ENCODE measurements around the gene ATG7.

The ATG7 gene

DNA sequence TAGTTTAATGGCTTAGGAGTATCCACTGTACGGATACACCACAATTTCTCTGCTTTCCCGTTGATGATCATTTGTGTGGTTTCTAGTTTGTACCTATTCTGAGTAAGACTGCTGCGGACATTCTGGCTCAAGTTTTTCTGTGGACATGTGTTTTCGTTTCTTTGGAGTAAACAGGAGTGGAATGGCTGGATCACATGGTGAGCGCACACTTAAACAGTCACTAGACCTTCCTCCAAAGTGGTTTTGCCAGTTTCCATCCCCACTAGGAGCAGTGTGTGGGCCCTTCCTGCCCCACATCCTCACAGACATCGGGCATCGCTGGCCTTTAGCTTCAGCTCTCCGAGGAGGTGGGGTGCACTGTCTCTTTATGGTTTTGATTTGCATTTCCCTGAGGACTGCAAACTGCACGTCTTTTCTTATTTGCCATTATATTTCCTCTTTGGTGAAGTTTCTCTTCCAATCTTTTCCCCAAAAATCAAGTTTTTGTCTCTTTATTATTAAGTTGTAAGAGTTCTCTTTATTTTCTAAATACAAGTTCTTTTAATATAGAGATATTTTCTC lies 277.5 kb downstream of the ATG7 start:
- no peak for DNase-seq (ENCODE audit: low read depth in 2 of 3, low spot score in 2 of 3)

GRCh38 chr3:11551036-11551435 lies 278.8 kb downstream of the ATG7 start:
- no peak for DNase-seq (ENCODE audit: low read depth in 2 of 3, low spot score in 2 of 3)

DNA sequence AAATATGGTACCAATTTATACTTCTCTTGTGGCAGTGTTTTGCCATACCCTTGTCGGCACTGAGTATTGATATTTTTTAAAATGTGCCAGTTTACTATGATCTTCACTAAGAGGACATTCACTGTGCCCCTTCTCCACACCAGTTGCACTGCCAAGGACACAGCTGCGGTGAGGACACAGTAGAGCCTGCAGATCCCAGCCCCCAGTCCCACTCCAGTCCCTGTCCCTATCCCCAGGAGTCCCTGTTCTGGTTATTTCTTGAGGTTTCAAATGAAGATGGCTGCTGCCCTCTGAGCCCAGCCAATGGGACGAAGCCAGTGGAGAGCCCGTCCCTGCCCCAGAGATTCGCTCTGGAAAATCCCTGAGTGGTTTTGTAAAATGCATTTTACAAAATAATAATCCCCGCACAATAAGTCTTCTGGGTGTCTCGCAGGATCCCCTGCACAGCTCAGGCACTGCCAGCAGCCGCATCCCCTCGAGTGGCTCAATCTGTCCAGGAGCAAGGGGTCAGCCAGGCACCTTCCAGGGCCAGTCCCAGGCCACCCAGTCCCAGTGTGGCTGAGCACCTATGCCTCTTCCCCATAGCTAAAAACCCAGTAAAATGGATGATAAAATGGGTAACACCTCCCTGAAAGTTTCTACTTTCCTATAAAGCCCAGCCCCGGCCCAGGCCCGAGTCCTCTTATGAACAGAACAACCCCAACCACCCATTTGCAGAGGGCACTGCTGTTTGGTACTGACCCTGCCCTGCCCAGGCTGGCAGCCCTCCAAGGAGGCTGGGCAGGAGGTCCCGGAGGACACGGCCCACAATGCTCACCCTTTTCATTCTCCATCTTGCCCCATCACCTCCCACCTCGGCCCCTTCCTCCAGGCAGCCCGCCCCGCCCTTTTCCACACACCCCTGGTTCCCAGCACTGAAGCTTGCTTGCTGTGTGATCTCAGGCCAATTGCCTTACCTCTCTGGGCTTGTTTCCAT lies 280.4 kb downstream of the ATG7 start:
- DNase-seq (ENCODE audit: low read depth in 2 of 3, low spot score in 2 of 3) = no peak

DNA sequence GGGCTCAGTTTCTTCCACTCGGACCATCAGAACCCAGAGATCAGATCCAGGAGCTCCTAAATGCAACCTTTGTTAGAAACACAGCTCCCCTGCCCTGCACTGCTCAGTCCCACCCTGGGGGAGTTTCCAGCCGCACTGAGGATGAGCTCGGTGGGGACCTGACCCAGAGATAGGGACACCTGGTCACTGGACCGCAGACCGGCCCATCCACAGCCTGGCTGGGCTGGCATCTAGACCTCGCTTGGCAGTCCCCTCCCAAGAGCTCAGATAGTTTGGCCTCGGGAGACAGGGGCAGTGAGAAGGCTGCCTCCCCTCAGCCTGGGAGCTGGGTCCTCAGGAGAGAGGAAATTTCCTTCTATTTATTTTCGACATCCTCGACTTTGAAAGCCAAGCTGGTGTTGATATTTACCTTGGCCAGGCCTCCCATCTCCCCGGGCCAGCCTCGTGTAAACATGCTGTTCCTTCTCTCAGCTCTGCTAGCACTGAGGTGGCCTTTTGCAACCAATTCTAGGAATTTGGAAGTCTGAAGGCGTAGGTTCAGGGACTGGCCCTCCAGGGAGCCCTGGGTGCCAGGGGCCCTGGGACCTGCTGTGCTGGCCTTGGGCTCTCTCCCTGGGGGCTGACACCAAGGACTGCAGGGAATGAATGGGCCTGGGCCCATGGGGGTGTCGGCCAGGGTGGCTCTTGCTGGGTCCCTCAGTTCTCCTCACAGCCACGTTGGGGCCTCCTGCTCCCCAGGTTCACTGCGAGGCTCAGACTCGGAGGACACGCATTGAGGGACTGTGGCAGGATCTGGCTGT lies 281.4 kb downstream of the ATG7 start:
- no peak for DNase-seq (ENCODE audit: low read depth in 2 of 3, low spot score in 2 of 3)

- no peak for DNase-seq (ENCODE audit: low read depth in 2 of 3, low spot score in 2 of 3)
Observed at GRCh38 chr3:11554236-11554610, 282.0 kb downstream of the ATG7 start.

GRCh38 chr3:11554666-11555065 lies 282.5 kb downstream of the ATG7 start:
- DNase-seq (ENCODE audit: low read depth in 2 of 3, low spot score in 2 of 3) = no peak

GRCh38 chr3:11555211-11555782 lies 283.1 kb downstream of the ATG7 start:
- no peak for DNase-seq (ENCODE audit: low read depth in 2 of 3, low spot score in 2 of 3)

DNA sequence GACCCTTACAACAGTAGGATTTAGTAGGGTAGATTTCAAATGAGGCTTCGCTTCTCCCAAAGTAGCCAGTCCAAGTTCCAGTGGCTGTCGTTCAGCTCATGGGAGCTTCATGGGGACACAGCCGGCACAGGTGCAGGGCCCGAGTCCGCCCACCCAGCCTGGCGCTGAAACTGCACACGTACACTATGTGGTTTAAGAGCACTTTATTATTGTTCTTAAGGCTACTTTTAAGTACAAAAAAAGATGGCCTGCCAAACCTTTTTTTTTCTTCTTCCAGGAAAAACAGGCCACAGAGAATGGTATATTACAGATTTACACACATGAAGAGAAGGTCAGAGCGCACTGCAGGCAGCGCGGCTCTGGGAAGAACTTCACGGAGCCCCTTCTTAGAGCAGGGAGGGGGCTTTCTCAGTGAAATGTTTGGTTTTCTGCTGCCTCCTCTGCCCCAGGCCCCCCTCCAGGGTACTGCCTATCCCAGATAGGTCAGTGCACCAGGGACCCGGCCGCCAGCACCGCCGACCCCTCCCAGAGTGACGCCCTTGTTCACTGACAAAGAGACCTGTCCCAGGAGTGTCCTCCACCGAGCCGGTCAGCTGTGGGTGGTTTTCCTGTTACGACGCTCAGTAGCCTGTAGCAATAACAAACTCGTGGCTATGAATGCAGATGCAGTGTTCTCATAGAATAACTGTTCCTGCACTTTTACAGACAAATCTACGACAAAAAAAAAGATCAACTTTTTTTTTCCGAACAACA lies 283.9 kb downstream of the ATG7 start:
- DNase-seq (ENCODE audit: low read depth in 2 of 3, low spot score in 2 of 3) = no peak

- DNase-seq (ENCODE audit: low read depth in 2 of 3, low spot score in 2 of 3) = no peak
Observed at GRCh38 chr3:11556851-11557644, 284.9 kb downstream of the ATG7 start.

DNA sequence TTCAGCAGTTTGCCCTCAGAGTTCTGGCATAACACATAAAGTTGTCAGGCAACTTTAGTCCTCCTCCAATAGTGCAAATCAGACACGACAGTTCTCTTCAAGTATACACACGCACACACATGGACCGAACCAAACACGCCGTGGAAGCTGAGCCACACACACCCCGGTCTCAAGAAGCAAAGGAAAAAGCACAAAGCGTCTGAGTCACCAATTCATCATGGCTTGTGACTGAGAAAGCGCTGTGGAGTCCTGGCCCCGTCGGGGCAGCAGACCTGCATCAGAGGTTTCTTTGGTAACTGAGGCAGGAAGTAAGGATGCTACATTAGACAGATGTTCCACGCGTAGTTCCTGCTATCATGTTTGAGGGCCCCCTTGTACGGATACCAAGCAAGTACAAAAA lies 285.8 kb downstream of the ATG7 start:
- DNase-seq (ENCODE audit: low read depth in 2 of 3, low spot score in 2 of 3) = no peak

DNA sequence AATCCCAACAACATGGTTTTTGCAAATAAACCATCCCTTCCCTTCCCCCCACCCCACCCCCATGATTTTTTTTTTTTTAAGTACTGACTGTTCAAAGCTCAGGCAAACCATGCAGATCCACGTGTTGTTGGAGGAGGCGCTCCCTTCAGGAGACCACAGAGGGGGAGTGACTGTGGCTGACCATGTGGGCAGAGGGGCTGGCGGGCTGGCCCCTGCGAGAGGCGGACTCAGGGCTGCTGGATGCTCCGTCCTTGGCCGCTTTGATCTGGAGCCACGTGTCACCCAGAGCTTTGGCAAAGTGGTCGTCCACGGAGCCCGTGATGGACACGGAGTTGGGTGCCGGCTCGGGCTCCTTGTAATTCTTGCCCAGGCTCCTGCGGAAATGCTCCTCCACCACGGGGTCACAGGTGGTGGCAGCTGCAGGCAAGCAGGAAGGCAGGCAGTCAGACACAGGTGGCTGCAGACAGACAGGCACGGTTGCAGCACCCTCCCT lies 286.3 kb downstream of the ATG7 start:
- DNase-seq (ENCODE audit: low read depth in 2 of 3, low spot score in 2 of 3) = no peak

DNA sequence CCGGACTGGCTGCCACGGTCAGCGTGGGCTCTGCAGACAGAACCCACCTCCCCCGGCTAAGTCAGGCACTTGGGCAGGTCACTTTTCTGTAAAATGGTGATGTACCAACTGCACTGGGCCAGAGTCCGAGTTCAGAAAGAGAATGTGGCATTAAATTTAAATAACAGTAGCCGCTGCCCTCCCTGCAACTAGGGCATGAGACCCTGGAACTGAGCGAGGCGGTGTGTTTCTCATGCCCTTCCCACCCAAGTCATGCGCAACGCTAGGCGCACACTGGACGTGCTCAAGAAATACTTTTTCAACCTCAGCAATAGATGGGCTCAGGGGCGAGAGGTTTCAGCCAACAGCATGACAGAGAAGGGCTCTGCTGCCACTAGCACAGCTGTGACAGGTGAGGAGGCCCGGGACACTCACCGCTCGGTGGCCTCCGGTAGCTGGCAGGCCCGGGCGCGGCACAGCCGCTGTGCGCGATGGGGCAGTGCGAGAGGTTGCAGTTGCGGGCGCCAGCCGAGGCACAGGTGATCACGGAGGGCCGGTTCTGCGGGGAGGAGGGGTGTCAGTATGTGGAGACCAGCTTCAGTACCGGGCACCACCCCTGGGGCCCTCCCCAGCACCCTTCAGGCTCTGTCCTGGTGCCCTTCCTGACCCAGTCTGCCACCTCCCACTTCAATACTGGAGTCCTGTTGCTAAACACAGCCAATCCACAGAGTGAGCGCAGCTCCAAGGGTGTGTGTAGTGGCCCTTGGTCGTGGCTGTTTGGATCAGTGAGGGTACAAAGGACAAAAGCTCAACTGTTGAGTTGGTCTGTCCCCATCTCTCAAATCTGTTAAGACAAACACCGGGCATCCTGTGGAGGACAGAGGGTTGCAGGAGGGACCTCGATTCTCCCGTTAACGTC lies 287.0 kb downstream of the ATG7 start:
- no peak for DNase-seq (ENCODE audit: low read depth in 2 of 3, low spot score in 2 of 3)

DNA sequence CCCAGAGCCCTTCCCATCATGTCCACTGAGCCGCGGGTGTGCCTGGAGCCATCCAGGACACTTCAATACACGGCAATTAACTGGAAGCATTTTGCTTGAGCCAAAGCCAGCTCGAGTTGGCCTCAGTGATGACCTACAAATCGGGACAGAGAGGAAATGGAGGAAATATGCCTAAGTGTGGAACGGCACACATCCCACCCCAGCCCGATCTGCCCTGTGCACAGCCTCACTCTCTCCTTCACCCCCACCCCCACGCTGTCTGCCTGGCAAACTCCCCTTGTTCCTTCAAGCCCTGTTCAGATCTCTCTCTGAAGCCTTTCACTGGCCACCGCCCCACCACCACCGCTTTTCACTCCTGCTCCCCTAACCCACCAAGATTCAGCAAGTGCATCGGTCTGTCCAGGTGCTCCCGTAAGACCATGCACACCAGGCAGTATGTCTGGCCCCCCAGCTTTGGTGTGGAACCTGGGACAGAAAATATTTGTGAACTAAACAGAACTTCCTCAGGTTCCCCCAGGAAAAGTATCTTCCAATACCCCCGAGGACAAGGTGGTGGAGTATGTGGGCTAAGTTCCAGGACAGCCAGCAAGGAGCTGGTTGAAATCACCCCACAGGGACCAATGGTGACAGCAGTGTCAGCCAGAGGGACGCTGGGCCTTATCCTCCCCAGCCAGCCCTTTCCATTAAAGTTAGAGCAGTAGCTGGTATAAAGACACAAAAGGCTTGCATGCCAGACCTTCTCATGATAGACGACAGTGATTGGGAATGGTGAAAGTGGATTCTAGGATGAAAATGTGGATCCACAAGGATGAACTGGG lies 287.8 kb downstream of the ATG7 start:
- no peak for DNase-seq (ENCODE audit: low read depth in 2 of 3, low spot score in 2 of 3)

- no peak for DNase-seq (ENCODE audit: low read depth in 2 of 3, low spot score in 2 of 3)
Observed at GRCh38 chr3:11560746-11561145, 288.5 kb downstream of the ATG7 start.

- no peak for DNase-seq (ENCODE audit: low read depth in 2 of 3, low spot score in 2 of 3)
Observed at GRCh38 chr3:11562277-11562881, 290.2 kb downstream of the ATG7 start.

DNA sequence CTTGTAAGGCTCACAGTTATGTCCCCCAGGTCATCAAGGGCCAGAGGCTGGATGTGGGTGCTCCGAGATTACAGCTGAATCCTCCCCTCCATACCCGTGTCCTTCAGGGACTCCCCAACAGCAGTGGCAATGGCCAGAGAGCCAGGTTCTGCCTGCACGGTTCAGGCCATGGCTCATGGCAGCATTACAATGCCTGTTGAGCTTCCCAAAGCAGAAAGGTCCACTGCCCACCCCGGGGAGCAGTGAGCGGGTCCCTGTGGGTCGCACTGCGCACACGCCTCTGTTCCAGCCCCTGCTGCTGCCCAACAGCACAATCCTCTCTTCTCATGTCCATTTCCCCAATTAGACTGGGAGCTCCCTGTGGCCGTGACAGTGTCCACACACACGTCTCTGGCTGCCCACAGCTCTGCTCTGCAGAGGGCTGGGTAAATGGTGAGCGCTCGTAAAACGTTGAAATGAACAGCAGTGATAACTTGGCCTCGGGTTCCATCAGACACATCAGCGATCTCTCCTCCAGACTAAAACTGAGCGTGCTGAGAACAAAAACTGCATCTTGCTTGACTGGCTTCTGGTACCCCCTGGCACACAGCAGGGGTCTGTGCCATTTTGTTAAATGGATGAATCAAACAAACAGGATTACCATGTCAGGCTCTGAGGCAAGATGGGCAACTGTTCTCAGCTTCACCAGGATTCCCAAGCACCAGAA lies 291.1 kb downstream of the ATG7 start:
- no peak for DNase-seq (ENCODE audit: low read depth in 2 of 3, low spot score in 2 of 3)

- DNase-seq (ENCODE audit: low read depth in 2 of 3, low spot score in 2 of 3) = no peak
Observed at GRCh38 chr3:11563865-11564185, 291.6 kb downstream of the ATG7 start.
